NCI-H460 (cell line): ENCODE data around the gene ZBTB42. TPM values are rescaled to one million over a fixed set of nuclear protein-coding genes. Genes with fewer than 3 reads are reported as not detected.

ENCODE experiments used
- DNase-seq: peaks from one replicate; pipeline ENCODE4 v3.0.0-alpha.2; 2016; ENCODE audit warnings: low read depth; ENCODE audit errors: extremely low read depth
- total RNA-seq: library from RNA; depleted of rRNA; stranded (reverse); fragments of >200 nt; shearing (Covaris generic); gene quantifications from 2 replicates; pipeline ENCODE4 v1.2.3, GENCODE V29; 2014

Gene ZBTB42
- total RNA-seq, 1 experiment from 2014 or later, result 3.1 TPM

DNA sequence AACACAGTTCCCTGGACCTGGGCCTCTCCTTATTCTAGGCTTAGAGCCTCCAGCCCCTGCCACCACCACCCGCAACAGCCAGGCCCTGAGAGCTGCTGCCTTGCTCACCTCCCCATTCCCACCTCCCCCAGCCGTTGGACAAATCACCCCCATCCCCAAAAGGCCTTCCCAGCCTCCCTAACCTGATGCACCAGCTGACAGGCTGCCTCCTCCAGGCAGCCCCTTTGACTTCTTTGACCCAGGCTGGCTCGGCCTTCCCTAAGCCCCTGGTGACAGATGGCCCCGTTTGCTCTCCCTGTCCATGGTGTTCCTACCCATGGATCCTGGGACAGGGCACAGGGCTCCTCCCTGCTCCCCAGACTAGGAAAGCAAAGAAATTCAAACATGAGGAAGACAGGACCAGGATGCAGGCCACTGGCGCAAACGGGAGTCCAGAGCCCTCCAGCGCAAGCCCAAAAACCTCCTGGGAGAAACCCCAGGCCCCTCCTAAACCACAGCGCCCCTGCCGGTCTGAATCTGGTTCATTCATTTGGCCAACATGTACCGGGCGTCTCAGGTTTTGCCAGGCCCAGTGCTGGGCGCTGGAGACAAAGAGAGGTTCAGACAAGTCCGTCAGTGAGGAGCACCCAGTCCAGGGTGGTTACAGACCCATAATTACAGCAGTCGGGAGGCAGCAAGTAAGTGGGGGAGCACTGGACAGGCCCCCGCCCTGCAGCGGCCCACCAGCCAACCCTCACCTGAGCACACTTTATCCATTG lies 7.8 kb upstream of the ZBTB42 start:
- DNase-seq, result no peak

DNA sequence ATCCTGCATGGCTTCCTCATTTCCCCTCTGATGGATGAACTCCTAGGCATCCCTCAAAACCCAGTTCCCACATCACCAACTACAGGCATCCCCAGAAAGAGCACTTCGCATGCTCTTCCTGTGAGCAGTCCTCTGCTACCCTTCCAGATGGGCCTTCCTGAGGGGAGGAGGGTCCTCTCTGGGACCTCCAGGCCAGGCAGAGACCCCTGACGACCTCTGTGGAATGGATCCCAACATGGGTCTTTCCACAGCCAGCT lies 7.3 kb upstream of the ZBTB42 start:
- DNase-seq, result no peak

DNA sequence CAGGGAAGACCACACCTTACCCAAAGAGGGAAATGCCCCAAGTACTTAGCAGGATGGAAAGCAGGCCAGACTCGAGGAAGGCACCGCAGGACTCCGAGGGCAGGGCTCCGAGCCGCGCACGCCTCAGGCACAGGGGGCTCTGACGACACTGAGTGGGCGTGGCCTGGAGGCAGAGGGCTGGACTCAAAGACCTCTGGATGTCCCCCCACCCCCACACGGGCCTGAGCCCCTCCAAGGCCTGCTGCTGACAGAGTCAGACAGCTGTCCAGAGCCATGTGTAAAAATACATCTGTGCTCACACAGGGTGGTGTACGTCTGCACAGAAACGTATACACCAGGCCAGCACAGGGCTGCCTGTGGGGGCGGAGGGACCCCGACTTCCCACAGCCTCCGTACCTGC lies 6.8 kb upstream of the ZBTB42 start:
- DNase-seq, result peak; percentile 48

DNA sequence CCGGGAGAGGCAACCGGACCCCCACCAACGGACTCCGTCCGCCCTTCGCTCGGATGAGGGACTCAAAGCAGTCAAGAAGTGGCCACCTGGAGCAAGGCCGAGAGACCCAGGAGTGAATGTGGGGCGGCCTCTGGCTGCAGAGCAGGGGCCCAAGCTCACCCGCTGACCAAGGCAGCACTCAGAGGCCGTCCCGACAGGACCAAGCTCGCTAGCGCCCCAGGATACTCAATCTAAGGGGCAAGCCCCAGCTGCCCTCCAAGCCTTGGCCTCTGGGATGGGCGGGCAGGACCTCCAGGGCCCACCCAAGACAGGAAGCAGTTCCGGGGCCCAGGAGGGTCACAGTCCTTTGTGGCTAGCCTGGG lies 6.3 kb upstream of the ZBTB42 start:
- no peak for DNase-seq

DNA sequence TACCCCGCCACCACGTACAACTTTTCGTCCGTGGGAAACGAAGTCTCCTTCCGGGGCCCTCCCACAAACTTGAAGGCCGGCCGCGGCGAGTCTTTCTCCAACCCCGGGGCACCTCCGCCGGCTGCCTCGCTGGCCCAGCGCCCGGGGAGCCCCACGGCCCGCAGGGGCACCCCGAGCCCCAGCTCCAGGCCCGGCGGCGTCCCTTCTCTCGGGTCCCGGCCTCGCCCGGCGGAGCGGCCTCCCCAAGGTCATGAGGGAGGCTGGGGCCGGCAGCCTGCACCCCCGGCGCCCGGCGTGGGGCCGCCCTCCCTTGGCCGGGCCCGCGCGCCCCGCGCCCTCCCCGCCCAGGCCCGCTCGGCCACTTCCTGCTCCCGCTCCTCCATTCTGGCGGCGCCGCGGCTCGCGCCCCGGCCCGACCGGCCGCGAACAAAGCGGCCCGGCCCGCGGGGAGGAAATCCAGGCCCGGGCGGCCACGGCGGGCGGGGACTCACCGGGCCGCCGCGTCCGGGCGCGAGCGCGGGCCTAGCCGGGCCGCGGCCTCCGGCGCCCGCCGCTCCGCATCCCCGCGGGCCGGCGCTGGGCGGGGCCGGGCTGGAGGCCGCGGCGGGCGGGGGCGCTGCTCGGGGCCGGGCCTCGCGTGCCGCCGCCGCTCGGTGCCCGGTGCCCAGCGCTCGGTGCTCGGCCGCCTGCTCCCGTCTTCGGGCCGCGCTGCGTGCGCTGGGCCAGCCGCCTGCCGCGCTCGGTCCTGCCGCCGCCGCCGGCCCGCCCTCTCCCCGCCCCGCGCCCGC lies 5.7 kb upstream of the ZBTB42 start, which contains the start of gene AKT1:
Gene AKT1, minus strand, starts transcription at position 756 of the 788 bp plus-strand sequence. CDS start 3,105 bp downstream, outside the sequence.
- no peak for DNase-seq

DNA sequence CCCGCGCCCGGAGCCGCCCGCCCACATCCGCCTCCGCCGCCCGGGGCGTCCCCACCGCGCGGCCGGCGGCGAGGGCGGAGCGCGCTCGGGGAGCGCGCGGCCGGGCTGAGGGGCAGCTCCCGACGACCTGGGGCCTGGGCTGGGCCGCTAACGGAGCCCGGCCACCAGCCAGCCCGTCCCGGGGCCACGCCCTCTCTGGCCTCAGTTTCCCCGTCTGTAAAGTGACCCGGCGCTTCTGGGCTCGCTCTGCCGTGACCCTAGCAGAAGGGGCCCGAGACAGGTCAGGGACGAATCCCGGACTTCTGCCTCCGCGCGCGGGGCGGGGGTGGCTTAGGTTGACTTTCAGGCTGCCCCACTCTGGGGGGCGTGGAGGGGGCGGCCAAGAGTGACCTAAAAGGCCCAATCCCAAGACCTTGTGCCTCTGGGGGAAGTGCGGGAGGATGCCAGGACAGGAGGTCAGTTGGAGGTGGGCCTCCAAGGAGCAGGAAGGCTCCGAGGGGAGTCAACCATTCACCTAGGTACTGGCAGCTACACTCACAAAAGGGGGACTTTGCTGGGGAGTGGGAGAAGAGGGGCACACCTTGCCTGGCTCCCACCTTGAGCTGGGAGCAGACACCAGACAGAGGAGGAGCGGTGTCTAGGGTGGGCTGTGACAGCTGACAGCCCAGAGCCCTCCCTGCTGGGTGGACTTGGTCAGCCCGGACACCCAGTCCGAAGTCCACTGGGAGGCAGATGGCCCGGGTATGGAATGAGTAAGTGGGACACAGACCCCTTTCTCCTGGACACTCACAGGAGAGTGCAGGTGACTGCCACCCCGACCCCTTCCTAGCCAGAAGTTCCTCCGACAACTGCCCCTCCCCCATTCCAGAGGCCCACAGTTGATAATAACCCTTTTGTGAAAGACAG lies 4.9 kb upstream of the ZBTB42 start:
- DNase-seq, result peak; percentile 46

DNA sequence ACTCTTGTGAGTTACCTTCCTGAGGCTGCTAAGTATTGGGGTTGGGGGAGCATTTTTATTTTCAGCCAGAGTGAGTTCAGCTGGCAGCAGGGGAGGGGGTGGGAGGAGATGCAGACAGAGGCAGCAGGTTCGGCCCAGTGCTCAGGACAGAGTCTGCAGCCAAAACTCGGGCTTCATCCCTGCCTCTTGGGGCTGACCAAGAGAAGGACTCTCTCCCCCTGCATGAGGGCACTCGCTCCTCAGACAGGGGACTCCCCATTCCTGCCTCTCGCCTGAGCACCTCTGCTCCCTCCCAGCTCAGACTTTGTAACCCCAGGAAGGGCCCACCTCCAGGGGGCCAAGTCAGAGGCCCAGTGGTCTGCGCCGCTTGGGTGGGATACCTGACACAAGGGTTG lies 4.2 kb upstream of the ZBTB42 start:
- DNase-seq, result no peak

DNA sequence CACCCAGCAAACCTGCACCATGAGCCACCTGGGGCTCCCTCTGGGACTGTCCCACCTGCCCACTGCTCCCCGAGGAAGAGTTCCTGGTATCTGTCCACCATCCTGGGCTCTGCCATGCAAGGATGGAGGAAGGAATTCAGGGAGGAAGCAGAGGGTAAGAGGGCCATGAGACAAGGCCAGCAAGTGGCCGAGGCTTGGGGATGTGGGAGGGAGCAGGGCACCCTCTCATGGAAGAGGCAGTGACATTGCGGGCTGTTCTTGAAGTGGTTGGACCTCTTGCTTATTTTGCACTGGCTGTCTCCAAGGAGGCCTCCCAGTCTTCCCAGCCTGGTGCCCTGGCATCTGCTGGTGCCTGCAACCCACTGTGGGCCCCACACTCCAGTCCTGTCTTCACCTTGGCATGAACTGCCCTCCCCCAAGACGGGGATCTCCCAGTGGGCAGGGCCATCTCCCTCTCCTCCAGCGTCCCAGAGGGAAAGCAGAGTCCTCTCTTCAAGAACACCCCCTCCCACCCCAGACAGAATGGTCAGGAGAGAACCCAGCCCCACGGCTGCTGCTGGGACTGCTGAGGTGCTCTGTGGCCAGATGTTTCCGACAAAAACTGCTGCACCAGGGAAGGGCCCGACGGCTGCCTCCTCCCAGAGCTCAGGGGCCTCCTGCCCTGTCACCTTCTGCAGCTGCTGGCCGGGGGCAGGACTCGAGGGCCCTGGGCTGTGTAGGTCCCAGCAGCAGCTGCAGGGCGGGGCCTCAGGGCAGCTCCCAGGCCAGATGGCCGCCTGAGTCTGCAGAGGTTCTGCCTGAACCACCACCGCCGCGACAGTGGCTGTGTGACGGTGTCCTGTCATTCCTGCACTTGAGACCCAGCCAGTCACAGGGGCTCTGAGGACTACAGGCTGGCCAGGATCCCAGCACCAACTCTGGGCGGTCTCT lies 3.5 kb upstream of the ZBTB42 start:
- DNase-seq, result no peak

DNA sequence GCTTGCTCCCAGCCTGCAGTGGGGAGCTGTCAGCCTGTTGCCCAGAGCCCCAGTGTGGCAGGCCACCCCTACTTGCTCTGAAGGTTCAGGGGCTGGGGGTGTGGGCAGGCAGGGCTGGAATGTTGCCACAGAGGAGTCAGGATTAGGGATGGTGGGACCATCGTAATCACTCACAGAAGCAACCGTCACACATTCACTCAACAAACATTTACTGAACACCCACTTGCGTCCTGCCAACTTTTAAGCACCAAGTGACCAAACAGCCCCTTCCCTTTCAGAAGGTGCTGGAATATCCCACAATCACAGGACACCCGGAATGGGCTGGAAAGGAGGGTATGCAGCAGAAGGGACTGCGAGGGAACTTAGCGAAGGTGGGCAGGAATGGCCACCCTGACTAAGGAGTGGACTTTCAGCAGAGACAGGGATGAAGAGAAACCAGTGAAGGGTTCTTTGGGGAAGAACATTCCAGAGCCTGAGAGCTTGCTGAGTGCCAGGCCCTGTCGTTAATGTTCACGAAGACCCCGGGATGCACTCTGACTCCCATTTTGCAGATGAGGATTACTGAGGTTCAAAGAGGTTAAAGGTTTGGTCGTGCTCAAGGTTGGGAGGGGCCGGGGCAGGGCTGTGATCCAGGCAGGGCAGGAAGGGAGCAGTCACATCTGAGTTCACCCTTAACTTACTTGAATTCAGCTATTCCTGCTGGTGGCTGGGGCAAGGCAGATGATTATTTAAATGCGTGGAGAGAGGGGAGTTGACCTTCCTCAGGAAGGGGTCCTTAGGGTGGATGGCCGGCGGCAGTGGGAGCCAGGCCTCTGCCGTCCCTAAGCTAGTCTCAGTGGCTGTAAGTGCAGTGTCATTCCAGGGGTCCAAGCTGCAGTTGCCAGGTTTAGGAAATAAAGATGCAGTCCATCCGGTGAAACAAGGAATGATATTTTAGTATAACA lies 2.3 kb upstream of the ZBTB42 start:
- DNase-seq, result no peak

DNA sequence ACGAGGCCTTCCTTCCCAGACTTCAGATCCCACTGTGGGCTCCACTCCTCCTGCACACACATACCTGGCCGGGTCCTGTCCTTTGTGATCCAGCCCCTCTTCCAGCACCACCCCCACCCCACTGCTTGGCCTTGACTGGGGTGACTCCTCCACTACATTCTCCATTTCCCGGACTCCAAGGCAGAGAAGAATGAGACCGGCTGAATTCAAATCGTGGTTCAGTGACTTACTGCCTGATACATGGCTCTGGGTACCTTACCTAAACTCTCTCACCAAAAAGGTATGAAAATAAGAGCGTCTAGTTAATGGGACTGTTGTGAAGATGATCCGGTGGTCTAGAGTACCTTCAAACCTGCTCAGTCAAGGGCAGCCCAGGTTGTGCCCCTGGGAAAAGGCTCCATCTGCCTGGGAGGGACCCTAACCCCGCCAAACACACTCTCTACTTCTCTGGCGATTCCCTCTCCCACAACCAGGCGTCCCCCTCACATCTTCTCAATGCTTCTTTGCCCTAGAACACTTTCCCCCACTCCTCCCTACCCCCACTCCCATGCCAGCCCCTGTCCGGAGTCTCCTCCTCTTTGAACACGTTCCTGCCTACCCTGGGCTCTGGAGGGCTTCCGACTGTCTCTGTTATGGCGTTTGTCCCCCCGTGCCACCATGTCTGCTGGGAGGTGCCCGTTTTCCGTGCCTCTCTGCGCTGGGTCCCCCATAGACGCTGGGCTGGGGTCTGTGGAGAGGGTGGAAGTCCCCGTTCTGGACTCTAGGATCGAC lies 1.5 kb upstream of the ZBTB42 start:
- no peak for DNase-seq

DNA sequence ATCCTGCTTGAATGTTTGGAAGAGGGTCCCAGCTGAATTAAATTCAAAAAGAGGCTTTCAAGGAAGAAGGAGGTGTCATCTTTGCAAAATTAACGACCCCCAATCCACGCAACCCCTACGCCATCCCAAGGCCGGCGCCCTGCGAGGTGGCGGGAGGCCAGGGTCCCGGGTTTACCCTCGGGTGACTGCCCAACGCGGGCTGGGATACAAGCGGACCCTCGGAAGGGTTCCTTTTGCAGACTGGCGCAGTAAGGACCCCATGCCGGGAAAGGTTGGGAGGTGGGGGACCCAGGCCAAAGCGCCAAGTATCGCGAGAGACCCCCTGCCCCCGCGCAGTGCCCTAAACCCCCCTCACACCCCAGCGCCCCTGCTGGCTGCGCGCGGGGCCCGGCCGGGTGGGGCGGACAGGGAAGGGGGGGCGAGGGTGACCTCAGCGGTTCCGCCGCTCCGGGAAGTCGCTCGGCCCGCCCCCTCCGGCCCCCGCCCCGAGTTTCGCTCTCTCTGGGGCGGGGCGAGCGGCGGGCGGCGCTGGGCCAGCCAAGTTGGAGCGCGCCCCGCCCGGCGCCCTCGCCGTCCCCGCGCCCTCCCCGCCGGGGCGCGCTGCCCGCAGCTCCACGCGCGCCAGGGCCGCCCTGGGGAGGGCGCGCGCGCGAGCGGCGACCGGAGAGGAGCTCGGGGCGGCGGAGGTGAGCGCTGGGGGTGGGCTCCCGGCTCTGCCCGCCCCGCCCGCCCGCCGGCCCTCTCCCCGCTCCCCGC lies 708 bp upstream of the ZBTB42 start:
- peak; percentile 57 for DNase-seq

DNA sequence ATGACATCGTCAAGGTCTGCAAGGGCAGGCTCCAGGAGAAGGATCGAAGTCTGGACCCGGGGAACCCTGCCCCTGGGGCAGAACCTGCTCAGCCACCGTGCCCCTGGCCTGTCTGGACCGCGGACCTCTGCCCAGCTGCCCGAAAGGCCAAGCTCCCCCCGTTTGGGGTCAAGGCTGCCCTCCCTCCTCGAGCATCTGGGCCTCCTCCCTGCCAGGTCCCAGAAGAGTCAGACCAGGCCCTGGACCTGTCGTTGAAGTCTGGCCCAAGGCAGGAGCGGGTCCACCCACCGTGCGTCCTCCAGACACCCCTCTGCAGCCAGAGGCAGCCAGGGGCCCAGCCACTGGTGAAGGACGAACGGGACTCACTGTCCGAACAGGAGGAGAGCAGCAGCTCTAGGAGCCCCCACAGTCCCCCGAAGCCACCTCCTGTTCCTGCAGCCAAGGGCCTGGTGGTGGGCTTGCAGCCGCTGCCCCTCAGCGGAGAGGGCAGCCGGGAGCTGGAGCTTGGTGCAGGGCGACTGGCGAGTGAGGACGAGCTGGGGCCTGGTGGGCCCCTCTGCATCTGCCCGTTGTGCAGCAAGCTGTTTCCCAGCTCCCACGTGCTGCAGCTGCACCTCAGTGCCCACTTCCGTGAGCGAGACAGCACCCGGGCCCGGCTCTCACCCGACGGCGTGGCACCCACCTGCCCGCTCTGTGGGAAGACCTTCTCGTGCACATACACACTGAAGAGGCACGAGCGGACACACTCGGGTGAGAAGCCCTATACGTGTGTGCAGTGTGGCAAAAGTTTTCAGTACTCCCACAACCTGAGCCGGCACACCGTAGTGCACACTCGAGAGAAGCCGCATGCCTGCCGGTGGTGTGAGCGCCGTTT lies 856 bp downstream of the ZBTB42 start:
- DNase-seq, result no peak

DNA sequence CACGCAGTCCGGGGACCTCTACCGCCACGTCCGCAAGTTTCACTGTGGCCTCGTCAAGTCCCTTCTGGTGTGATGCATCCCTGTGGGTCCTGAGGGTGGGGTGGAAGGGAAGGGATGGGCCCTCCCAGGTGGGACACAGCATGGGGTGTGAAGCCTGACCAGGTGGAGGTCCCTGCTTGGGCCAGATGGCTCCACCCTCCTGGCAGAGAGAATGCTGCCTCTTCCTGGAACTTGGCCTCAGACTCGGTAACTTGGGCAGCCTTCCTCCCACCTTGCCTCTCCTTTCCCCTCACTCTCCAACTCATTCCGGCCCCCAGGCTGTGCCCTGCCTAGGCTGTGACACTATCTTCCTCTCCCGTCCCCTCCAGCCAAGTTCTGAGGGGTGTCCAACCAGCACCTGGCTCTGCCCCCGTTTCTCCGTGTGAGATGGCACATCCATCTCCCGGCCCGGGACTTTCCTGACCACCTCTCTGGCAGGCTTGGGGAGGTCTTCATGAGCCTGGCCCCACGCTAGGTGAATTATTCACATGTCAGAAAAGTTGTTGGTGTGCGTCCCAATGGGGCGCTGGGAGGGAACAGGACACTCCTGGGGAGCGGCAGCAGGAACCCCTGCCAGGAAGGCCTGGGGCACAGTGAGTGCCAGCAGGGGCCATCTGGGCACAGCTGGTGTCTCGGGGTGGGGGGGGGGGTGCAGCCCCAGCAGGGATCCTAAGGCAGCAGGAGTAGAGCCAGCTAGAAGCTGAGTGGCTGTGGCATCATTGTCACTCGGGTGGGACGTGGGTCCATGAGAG lies 1.7 kb downstream of the ZBTB42 start:
- no peak for DNase-seq

DNA sequence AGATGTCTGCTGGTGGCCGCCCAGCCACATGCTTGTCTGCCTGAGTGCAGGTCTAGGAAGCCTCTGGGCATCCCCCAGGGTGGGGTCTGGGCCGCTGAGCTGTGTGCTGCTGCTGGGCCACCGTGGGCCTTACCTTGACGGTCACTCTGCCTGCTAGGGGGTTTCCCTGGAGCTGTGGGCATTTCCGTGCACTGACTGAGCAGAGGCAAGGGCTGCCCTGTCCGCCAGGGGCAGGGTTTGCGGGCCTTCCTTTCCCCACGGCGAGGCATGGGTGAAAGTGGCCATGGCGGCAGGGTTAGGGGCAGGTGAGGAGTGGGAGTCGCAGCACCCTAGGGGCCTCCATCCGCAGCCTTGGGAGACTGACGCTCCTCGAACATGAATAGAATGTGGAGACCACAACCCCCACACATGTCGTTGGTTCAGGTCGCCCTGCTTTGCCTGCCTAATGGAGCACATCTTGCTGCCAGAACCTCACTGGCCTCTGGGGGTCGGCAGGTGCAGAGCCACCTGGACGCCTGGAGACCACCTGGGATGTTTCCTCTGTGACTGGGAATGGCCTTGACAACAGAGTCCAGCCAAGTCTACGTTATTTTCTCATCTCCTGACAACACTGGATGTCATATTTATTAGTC lies 2.5 kb downstream of the ZBTB42 start:
- no peak for DNase-seq

DNA sequence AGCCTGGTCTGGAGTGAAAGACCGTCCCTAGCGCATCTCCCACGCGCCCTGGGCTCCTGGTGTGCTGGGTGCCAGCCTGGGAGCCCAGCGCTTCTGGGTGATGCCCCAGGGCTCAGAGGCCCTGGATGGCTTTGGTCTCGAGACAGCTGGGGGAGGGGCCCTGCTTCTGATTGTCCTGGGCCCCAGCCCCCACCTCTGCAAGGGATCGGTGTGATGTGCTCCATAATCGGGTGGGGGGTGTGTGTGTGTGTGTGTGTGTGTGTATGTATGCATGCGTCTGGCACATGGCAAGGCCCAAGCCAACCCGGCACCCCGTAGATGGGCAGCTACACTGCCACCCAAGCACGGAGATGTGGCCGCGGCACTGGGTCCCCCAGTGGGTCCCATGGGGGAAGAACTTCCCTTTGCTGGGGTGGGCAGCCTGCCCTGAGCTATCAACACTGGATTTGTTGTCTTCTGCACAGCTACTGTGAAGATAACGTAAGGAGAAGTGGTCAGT lies 3.1 kb downstream of the ZBTB42 start:
- no peak for DNase-seq
